ENCODE measurements around the gene OST4.

OST4 gene

DNA sequence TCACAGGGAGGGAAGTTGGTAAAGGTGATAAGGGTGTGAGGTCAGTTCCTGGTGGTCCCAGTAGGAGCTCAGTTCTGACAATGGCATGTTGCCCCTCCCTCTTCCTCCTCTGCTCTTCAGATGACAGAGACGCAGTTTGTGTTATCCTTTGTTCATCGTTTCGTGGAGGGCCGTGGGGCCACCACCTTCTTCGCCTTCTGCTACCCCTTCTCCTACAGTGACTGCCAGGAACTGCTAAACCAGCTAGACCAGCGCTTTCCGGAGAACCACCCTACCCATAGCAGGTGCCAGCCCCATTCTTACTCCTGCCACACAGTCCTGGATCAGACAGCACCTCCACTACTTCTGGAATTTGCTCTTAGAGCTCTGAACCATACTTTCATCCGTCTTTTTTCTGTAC, 17.7 kb downstream of the OST4 start:
- DNase-seq (ENCODE audit: low read depth in 2 of 2): no peak

DNA sequence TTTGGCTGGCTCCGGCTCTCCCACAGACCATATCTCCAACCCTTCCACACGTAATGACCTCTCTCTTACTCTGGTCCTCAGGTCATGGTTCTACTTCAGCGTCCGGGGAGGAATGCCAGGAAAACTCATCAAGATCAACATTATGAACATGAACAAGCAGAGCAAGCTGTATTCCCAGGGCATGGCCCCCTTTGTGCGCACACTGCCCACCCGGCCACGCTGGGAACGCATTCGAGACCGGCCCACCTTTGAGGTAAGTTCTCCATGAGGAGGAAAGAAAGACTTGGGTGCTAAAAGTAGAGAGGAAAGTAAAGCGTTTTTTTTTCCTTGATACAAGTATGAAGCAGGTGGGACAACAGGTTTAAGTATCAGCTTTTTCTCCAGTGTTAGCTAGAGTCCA, 18.1 kb downstream of the OST4 start:
- DNase-seq (ENCODE audit: low read depth in 2 of 2): no peak

DNA sequence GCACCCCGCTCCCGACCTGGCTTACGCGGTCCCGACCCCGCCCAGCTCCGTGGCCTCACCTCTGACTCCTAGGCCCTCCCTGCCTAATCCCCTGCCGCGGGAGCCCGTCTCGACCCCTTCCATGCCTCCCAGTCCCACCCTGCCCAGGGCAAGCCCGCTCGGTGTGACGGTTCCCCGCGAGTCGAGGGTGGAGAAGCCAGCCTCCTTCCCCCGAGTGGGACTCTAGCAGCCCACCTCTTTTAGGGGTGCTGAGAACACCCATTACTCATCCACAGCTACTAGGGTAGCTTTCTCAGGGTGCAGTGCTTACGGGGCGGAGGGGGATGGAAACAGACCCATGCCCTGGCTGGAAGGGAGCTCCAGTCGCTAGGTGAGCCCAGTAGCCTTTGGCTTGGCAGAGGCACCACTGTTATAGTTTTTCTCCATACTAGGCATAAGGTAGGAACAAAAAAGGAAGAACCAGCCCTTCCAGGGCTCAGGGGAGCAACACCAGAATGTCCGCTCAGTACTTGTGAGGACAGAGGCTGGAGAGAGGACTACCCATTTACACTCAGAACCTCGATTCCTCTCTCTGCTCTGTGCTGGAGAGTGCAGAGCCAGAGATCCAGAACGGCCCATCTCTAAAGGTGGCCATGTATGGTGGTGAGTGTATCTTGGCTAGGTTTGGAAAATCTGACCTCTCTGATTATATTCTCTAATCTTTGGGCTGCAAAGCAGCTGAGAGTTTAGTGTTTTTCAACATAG, 19.4 kb downstream of the OST4 start:
- DNase-seq (ENCODE audit: low read depth in 2 of 2): no peak

DNA sequence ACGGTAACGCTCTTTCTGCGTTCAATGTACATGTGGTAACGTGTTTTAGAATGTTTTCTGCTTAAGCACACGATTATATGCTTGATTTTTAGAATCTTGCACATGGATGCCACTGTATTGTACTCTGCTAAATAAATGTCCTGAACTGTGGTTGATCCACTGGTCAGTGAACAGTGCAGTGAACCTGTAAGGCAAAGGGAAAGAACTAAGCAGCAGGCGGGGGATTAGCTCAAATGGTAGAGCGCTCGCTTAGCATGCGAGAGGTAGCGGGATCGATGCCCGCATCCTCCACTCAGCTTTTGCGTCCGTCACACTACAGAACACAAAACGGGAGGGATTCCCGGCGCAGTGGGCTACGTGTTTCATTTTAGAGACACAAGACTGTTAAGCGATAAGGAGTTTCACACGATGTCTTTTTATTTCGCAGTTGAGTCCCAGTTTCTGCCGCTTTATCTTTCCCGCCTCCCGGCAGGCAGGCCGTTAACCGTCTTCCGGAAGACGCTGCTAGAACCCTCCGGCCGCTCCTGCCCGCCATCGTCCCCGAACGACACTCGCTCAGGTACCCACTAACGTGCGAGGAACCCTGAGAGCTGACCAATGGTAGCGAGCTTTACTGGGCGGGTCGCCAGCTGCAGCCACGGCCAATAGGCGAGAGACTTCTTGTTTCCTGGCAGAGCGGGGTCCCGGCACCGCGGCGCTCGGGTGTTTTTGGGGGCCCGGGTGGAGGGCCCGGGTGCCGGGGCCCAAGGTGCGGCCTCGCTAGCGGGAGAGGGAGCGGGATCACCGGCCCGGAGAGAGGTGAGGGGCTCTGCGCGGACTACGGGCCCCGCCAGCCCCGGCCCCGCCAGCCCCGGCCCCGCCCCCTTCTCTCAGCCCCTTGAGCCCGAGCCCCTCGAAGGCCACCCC, 20.2 kb downstream of the OST4 start, which contains the start of gene AGBL5:
Gene AGBL5 (plus strand): TSS at position 673 of the 906 bp plus-strand sequence. CDS start 1,291 bp downstream, outside the sequence.
- peak; percentile 91 to 93 for DNase-seq (ENCODE audit: low read depth in 2 of 2)

DNA sequence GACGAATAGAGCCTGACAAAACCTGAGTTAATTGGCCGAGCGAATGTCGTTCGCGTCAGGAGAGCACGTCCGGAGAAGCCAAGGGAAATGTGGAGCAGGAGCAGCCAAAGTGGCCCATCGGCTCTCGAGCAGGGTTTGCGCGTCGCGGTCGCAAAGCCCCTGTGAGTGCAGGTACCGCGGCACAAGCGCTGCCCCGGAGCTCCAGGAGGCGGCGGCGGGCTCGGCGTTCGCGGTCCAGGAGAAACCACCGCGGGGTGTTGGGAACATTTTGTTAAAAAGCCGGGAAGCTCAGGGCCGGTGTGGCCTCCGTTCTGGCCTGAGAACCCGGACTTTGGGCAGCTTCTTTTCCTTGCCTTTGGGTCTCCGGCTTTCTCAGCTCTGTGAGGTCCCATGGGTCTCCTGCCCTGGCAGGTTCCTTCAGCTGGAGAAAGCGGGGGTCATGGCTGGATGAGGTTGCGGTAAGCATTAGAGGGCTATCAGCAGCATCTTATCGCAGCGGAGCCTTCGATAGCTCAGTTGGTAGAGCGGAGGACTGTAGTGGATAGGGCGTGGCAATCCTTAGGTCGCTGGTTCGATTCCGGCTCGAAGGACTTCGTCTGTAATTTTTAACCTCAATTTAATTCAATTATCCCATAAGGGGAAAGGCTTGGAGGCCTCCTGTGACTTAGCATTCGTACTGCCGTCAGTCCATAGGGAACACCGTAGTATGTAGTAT, 21.0 kb downstream of the OST4 start:
- DNase-seq (ENCODE audit: low read depth in 2 of 2): peak; percentile 79 to 87

DNA sequence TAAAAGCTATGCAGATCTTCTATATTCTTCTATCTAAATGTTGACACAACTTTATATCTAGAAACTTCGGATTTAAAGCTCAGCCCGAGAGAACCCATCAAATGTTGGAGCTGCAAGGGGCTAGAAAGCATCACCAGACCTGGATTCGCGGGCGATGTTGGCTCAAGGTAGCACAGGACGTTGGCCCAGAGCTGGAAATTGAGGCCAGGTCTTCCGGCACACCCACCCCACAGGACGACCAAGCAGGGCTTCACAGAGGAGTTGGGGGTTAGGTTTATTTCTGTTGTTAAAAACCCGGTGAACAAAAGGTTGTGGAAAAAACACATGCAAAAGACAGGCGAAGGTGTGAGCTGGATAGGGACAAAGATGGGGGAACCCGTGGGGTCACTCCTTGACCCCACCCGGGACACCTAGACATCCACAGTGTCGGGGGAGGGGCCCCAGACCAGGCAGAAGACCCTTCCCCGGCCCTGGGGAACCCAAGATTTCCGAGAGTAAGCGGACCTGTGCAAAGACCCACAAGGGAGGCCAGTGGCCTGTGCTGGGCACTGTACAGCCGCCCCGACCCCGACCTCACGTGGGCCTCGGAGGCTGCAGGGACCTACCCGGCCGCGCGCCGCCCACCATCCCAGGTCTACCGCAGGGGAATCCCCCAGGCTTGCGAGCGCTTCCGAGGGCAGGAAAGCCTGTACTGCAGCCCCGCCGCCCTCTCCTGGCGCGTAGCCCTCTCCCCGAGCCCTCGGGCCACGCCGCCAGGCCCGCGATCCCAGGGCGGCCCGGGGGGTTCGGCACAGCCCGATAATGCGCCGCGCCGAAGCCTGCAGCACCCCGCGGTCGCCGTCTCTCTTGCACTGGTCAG, 21.8 kb downstream of the OST4 start:
- peak; percentile 34 to 72 for DNase-seq (ENCODE audit: low read depth in 2 of 2)

DNA sequence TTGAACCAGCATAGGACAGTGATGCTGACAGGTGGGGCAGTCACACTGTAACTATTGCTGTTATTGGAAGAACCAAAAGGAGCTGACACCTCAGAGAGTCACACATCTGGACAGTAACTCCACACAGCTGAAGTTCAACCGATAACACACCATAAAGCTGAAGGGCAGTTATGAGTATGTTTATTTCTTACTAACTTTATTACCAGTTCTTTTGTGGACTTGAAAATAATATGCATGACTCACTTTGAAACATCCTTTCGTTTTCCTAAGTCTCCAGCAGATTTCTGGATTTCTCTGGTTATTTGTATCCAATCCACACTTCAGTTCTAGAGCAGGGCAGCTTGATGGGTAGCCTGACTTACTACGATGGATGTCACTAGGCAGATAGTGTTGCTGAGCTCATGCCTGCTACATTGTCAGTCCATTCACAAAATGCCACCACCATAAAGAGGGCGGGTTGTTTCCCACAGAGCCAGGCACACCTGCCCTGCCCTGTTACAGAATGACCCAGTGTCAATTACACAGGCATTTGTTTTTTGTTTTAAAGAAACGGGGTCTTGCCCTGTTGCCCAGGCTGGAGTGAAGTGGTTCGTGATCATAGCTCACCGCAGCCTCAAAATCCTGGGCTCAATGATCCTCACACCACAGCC, 28.3 kb downstream of the OST4 start:
- no peak for DNase-seq (ENCODE audit: low read depth in 2 of 2)

DNA sequence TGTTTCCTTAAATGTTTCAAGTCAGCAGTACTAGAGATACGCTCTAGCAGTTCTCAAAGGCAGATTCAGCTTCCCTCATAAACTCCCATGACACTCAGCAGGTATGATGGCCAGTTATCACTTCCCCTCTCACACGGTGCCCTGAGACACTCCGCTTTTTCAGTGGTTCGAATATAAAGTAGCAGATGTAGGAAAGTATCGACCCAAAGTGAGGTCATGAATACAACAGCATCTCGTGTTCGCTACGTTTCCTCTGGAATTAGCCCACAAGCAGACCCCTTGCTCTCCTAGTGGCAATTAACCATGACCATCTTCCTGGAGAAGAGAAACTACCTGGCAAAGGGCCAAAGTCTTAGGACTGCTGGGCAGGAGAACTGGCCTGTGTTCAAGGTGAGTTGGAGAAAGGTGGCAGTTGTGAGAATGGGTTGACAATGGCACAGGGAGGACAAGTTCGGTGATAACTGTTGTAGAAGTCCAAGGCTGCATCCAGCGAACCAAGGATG, 29.2 kb downstream of the OST4 start:
- no peak for DNase-seq (ENCODE audit: low read depth in 2 of 2)

DNA sequence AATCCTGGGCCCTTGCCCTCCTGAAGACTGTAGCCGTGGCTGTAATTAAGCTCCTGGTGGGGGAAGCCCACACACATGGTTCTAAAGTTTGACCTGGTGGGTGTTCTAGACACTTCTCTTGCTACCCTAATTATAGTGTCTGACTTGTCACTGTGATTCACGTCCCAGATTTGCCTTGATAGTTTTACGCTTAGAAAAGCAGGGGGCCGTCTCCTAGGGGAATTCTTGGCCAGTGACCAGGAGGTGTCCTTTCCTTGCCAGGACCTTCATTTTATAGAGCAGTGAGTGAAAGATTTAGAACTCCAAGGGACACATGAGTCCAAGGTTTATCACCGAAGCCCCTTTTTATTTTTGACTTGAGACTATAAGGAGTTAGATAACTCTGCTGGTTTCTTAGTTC, 29.7 kb downstream of the OST4 start:
- DNase-seq (ENCODE audit: low read depth in 2 of 2): no peak

DNA sequence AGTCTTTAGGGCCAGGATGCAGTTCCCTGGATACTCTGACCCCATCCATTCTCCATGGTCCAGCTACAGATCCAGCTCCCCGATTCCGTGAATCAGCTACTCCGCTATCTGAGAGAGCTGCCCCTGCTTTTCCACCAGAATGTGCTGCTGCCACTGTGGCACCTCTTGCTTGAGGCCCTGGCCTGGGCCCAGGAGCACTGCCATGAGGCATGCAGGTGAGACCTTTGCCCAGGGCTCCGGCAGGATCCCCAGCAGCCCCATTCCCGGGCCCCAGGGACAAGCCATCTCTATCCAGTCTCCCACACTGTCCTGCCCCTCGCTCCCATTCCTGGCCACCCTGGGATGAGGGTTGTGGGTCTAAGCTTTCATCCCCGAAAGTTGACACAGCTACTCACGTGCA, 31.2 kb downstream of the OST4 start:
- DNase-seq (ENCODE audit: low read depth in 2 of 2): no peak

DNA sequence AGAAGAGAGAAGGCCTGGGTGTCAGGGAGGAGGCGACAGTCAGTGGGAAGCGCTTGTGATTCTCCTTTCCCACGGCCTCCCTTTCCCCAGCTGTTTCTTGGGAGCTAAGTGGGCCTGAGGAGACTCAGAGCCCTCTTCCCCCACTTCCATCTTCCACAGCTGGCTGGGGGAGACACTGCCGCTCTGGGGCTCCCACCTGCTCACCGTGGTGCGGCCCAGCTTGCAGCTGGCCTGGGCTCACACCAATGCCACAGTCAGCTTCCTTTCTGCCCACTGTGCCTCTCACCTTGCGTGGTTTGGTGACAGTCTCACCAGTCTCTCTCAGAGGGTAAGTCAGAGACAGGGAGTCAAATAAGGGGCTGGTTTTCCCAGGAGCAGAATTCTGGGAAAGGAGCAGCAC, 31.6 kb downstream of the OST4 start:
- no peak for DNase-seq (ENCODE audit: low read depth in 2 of 2)

DNA sequence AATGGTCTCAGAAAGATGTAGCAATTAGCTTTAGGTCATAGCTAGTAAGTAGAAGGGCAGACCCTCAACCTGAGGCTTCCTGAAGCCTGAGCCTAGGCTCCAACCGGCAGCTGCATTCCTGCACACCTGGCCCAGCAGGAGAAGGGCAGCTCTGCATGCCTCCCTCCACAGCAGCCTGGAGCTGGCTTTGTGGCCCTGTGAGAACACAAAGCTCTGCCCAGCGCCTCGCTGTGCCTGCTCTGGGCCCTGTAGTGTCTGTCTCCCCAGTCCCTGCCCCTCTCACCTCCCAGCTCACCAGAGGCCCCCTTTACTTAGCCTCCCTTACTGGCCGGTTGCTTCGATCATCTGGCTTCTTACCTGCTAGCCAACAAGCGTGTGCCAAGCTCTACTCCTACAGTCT, 32.0 kb downstream of the OST4 start:
- DNase-seq (ENCODE audit: low read depth in 2 of 2): no peak

DNA sequence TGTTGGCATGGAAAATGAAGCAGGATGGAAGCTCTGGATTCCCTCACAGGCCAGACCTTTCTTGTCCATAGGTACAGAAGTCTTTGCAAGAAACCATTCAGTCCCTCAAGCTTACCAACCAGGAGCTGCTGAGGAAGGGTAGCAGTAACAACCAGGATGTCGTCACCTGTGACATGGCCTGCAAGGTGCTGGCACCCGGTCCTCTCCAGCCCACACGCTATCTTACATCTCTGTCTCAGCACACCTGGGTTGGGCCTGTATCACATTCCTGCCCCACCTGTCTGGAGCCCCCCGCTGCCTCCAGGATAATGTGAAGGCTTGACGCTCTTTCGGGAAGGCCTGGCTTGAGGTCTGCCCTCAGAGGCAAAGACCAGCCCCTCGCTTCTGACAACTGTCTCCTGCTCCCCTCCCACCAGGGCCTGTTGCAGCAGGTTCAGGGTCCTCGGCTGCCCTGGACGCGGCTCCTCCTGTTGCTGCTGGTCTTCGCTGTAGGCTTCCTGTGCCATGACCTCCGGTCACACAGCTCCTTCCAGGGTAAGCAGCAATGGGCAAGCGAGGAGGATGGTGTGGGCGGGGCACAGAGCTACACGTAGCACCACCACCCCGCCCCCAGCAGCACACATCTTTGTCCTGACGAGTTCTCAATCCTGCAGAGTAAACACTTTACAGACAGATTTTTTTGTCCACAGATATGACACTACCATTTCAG, 32.7 kb downstream of the OST4 start:
- DNase-seq (ENCODE audit: low read depth in 2 of 2): no peak

DNA sequence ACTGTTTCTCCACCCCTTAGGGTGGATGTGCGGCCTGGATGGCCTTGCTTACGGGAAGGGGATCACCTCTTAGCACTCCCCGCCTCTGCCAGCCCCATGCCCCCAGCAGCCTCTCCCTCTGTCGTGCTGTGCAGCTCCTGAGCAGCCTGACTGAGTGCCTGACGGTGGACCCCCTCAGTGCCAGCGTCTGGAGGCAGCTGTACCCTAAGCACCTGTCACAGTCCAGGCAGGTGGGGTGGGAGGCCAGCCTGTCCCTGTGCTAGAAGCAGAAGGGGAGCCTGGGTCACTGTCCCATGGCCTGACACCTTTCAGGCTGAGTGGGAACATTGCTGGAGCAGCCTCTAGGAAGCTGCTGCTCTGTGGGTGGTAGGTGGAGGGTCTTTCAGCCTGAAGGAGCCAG, 33.4 kb downstream of the OST4 start:
- DNase-seq (ENCODE audit: low read depth in 2 of 2): no peak

DNA sequence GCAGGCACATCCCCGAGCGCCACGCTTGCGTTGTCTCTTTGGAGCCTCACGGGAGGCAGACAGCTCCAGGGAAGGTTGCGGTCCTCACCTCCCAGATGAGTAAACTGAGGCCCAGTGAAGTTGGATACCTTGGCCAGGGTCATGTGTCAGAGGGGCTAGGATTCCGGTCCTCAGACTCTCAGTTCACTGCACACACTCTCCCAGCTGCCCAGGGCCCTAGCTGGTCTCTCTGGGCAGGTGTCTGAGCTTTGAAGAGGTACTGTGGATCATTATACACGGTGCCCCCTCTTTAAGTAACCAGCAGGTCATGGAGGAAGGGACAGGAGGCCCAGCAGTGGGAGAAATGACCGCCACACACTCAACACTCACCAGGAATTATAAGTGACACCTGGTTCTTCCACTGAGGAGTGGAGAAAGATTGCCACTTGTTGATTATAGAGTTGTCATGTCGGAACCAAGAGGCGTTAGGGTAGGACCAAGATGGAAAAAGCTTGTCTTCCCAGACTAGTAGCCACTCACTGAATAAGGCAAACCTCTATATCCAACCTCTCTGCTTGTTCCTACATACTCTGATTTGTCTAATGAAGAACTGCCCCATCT, 38.1 kb downstream of the OST4 start:
- no peak for DNase-seq (ENCODE audit: low read depth in 2 of 2)

DNA sequence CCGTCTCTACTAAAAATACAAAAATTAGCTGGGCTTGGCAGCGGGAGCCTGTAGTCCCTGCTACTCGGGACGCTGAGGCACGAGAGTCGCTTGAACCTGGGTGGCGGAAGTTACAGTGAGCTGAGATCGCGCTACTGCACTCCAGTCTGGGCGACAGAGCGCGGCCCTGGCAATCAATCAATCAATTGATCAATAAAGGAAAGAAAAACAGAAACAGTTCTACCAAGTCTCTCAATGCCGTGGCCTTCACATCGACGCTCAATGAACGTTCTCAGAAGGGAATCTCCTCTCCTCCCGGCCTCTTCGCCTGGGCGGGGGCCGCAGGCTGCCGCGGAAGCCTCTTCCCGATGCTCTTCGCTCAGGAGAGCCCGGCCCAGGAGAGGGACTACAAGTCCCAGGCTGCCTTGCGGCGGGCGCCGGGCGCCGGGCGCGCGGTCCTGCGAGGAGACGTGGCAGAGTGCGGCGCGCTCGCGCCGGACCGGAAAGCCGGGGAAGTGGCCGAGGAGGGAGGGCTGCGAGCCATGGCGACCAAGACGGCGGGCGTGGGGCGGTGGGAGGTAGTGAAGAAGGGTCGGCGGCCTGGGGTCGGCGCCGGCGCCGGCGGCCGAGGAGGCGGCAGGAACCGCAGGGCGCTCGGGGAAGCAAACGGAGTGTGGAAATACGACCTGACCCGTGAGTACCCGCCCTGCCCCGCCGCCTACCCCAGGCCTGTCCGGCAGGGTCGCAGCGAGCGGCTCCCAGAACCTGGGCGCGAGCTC, 38.8 kb downstream of the OST4 start, which contains the start of gene TMEM214:
Gene TMEM214 (plus strand): TSS at position 471 of the 758 bp plus-strand sequence. CDS start 51 bp downstream, at position 522.
- peak; percentile 48 to 75 for DNase-seq (ENCODE audit: low read depth in 2 of 2)

DNA sequence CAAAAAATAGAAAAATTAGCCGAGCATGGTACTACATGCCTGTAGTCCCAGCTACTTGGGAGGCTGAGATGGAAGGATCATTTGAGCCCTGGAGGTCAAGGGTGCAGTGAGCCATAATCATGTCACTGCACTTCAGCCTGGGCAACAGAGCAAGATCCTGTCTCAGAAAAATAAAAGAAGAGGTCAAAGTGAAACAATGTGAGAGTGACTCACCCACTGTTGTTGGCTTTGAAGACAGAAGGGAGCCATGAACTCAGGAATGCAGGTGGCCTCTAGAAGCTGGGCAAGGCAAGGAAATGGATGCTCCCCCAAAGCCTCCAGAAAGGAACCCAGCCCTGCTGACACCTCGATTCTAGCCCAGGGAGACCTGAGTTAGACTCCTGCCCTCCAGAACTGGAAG, 42.4 kb downstream of the OST4 start:
- DNase-seq (ENCODE audit: low read depth in 2 of 2): no peak

DNA sequence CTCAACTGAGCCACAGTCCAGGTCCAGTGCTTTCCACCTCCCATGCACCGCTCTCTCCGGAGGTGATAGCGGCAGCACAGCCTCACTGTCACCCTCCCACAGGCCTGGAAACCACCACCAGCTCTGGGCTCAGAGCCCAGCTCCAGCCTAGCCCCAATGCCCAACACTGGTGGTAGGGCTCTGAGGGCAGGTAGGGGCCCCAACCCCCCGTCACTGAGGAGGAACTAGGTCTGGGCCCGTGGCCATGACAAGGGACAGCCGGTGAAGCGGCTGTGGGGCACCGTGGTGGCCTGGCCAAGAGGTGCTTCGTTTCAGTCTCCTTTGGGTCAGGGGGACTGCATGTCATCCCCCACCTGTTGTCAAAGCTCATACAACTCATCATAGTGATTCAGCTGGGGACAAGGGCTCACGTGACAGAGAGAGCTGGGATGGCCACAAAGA, 44.2 kb downstream of the OST4 start:
- no peak for DNase-seq (ENCODE audit: low read depth in 2 of 2)

Measured in stimulated activated CD8-positive, alpha-beta memory T cell treated with anti-CD3 and anti-CD28 coated beads, Interleukin-7, amount 100 ng/mL, for 4 hours (primary cell).